Measurements from ENCODE around the gene MACROH2A1. TPM values are rescaled to one million over a fixed set of nuclear protein-coding genes. Genes with fewer than 3 reads are reported as not detected.

The MACROH2A1 gene
- total and polyA plus RNA-seq, 2 donors (not counting 1 experiment from before 2014, with no cell fraction given): 95.6 to 191 TPM

DNA sequence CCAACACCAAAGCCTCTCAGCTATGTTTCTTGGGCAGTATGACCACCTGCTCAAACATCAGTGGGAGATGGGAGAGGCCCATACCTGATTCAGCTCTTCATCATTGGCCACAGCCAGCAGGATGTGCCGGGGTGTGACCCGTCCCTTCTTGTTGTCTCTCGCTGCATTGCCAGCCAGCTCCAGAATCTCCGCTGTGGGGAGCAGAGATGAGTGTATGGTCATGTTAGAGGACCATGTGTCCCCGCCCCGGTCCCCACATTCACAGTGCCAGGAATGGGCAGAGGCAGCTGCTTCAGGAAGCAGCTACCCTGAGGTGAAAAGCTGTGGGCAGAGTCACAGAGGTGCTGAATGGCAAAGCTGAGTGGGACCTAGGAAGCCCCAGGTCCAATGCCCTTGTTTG lies 29.1 kb downstream of the MACROH2A1 start:
- no peak for DNase-seq (ENCODE audit: low read depth in 2 of 2)
- Histone ChIP-seq H3K4me1 (ENCODE audit: control insufficient read depth, extremely low read depth, insufficient read depth, low read length) (peaks cover 25% of the 10 kb centered on the region), H3K79me2 (ENCODE audit: control insufficient read depth, insufficient read depth, low read length) (peaks cover 25% of the 10 kb centered on the region), H3K9ac (ENCODE audit: insufficient read depth, low read length) (no peak overlapping the region), H3K9me3 (ENCODE audit: control insufficient read depth, insufficient read depth, low read depth, low read length) (no peaks in the 10 kb centered on the region), H3K27me3 (ENCODE audit: control insufficient read depth, insufficient read depth, low read length) (no peaks in the 10 kb centered on the region), H3K4me3 (replicated peaks in 1 of 4; ENCODE audit: control extremely low read depth in 1 of 4, insufficient read depth in 1 of 4, low read depth in 3 of 4, low read length in 4 of 4) (no peak overlapping the region), H4K20me1 (ENCODE audit: control insufficient read depth, extremely low read depth, insufficient read depth, low read length) (no peaks in the 10 kb centered on the region), H3K4me2 (ENCODE audit: extremely low read depth, insufficient read depth, low read length) (no peak overlapping the region), H3K27ac (ENCODE audit: insufficient read depth, low read length) (no peak overlapping the region), H2AFZ (ENCODE audit: low read length) (no peak overlapping the region), H3K36me3 (ENCODE audit: control insufficient read depth, insufficient read depth, low read length) (peaks cover 18% of the 10 kb centered on the region)
- no peak for TF ChIP-seq EZH2 (IDR thresholded peaks at IDR 0.05; ENCODE audit: low read length, missing control alignments)
- TF ChIP-seq, protein P1, sequence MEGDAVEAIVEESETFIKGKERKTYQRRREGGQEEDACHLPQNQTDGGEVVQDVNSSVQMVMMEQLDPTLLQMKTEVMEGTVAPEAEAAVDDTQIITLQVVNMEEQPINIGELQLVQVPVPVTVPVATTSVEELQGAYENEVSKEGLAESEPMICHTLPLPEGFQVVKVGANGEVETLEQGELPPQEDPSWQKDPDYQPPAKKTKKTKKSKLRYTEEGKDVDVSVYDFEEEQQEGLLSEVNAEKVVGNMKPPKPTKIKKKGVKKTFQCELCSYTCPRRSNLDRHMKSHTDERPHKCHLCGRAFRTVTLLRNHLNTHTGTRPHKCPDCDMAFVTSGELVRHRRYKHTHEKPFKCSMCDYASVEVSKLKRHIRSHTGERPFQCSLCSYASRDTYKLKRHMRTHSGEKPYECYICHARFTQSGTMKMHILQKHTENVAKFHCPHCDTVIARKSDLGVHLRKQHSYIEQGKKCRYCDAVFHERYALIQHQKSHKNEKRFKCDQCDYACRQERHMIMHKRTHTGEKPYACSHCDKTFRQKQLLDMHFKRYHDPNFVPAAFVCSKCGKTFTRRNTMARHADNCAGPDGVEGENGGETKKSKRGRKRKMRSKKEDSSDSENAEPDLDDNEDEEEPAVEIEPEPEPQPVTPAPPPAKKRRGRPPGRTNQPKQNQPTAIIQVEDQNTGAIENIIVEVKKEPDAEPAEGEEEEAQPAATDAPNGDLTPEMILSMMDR (conservative IDR thresholded peaks at IDR 0.05 in 1 of 2, IDR thresholded peaks at IDR 0.05 in 1 of 2; ENCODE audit: low read depth in 1 of 2, low read length in 2 of 2): no peak

DNA sequence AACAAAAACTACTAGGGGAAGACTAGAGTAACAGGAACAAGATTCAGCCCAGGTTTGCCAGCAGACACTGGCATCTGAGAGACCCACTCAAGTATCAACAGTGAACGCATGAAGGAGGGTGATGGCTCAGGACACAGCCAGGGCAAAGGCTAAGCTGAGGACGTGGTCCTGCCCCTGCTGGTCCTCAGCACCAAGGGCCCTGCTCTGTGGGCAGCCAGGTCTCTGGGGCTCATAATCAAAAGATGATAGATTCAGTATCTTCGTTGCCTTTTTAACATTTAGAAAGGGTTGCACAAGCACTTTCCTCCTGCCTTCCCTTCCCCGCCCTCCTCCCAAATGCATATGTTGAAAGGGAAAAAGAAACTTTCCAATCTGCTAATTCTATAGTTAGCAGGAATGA lies 31.5 kb downstream of the MACROH2A1 start:
- H4K20me1 ChIP-seq (ENCODE audit: control insufficient read depth, extremely low read depth, insufficient read depth, low read length): no peaks in the 10 kb centered on the region

DNA sequence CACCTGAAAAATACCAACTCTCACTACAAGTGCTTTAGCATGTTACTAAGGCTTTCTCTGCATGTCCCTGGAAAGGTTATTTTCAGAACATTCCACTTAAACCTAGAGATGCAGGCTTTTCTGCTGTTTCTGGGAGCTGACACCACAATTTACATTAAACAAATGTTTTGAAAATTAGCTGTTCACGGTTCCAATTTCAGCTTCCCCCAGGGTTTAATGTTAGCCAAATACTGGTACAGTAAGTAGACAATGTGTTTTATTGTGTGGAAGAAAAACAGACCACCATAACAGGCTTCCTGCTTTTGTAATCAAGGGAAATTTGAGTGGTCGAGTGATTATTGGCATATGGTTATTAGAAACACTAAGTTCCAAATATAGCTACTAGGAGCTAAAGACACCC lies 32.0 kb downstream of the MACROH2A1 start:
- peaks cover 20% of the 10 kb centered on the region for H3K4me1 ChIP-seq (ENCODE audit: control insufficient read depth, extremely low read depth, insufficient read depth, low read length)
- H3K4me2 ChIP-seq (ENCODE audit: extremely low read depth, insufficient read depth, low read length): peak overlapping the region; percentile 26
- no peak overlapping the region for H3K4me3 ChIP-seq (replicated peaks in 1 of 4; ENCODE audit: control extremely low read depth in 1 of 4, insufficient read depth in 1 of 4, low read depth in 3 of 4, low read length in 4 of 4)
- peak in 1 of 2 donors; percentile 62 for DNase-seq (ENCODE audit: low read depth in 2 of 2)
- no peaks in the 10 kb centered on the region for H3K9me3 ChIP-seq (ENCODE audit: control insufficient read depth, insufficient read depth, low read depth, low read length)
- H3K79me2 ChIP-seq (ENCODE audit: control insufficient read depth, insufficient read depth, low read length): peaks cover 16% of the 10 kb centered on the region
- no peaks in the 10 kb centered on the region for H4K20me1 ChIP-seq (ENCODE audit: control insufficient read depth, extremely low read depth, insufficient read depth, low read length)
- H3K36me3 ChIP-seq (ENCODE audit: control insufficient read depth, insufficient read depth, low read length): peaks cover 18% of the 10 kb centered on the region
- TF ChIP-seq, protein P1 (conservative IDR thresholded peaks at IDR 0.05 in 1 of 2, IDR thresholded peaks at IDR 0.05 in 1 of 2; ENCODE audit: low read depth in 1 of 2, low read length in 2 of 2): no peak
- no peak for TF ChIP-seq EZH2 (IDR thresholded peaks at IDR 0.05; ENCODE audit: low read length, missing control alignments)
- no peak overlapping the region for H3K27ac ChIP-seq (ENCODE audit: insufficient read depth, low read length)
- H3K9ac ChIP-seq (ENCODE audit: insufficient read depth, low read length): no peak overlapping the region
- H3K27me3 ChIP-seq (ENCODE audit: control insufficient read depth, insufficient read depth, low read length): no peaks in the 10 kb centered on the region
- H2AFZ ChIP-seq (ENCODE audit: low read length): no peak overlapping the region

More for the DNA sequence above, 31.5 kb downstream of the MACROH2A1 start:
- Histone ChIP-seq H3K4me2 (ENCODE audit: extremely low read depth, insufficient read depth, low read length) (peak overlapping the region; percentile 26), H3K79me2 (ENCODE audit: control insufficient read depth, insufficient read depth, low read length) (peaks cover 20% of the 10 kb centered on the region), H3K9me3 (ENCODE audit: control insufficient read depth, insufficient read depth, low read depth, low read length) (no peaks in the 10 kb centered on the region), H2AFZ (ENCODE audit: low read length) (no peak overlapping the region), H3K4me1 (ENCODE audit: control insufficient read depth, extremely low read depth, insufficient read depth, low read length) (peaks cover 25% of the 10 kb centered on the region), H3K27me3 (ENCODE audit: control insufficient read depth, insufficient read depth, low read length) (no peaks in the 10 kb centered on the region), H3K4me3 (replicated peaks in 1 of 4; ENCODE audit: control extremely low read depth in 1 of 4, insufficient read depth in 1 of 4, low read depth in 3 of 4, low read length in 4 of 4) (no peak overlapping the region), H3K36me3 (ENCODE audit: control insufficient read depth, insufficient read depth, low read length) (peaks cover 18% of the 10 kb centered on the region), H3K27ac (ENCODE audit: insufficient read depth, low read length) (no peak overlapping the region), H3K9ac (ENCODE audit: insufficient read depth, low read length) (no peak overlapping the region)
- TF ChIP-seq, protein P1 (conservative IDR thresholded peaks at IDR 0.05 in 1 of 2, IDR thresholded peaks at IDR 0.05 in 1 of 2; ENCODE audit: low read depth in 1 of 2, low read length in 2 of 2): no peak
- no peak for TF ChIP-seq EZH2 (IDR thresholded peaks at IDR 0.05; ENCODE audit: low read length, missing control alignments)
- no peak for DNase-seq (ENCODE audit: low read depth in 2 of 2)
